Heart right ventricle (tissue), 16 donors: ENCODE measurements around the gene SDHC. TPM values are rescaled to one million over a fixed set of nuclear protein-coding genes. Genes with fewer than 3 reads are reported as not detected.

ENCODE experiments used
- ATAC-seq, 8 donors: fragments of 200-7000 bp; cut with Tn5 transposase; one replicate each; pipeline ENCODE4 v1.9.1; 2020; ENCODE audit warnings: mild to moderate bottlenecking in 8 of 8, moderate library complexity in 8 of 8, moderate number of reproducible peaks in 1 of 8
- DNase-seq, 2 donors: peaks; one replicate each; pipeline ENCODE4 v3.0.0-alpha.2; 2020
- H3K27ac ChIP-seq, 10 donors: fragments of 200-600 bp; sonication (generic) in 2 of 10; one replicate each; pipeline versions ENCODE4 v1.5.0 to v1.8.0; 2020 to 2022; ENCODE audit warnings: mild to moderate bottlenecking in 3 of 10
- H3K27me3 ChIP-seq, 7 donors: fragments of 200-600 bp; one replicate each; pipeline ENCODE4 v1.8.0; 2021 to 2022; ENCODE audit warnings: mild to moderate bottlenecking in 2 of 7
- H3K36me3 ChIP-seq, 9 donors: fragments of 200-600 bp; sonication (generic) in 1 of 9; one replicate each; pipeline versions ENCODE4 v1.5.0 to v1.8.0; 2020 to 2022; ENCODE audit warnings: mild to moderate bottlenecking in 2 of 9
- H3K4me1 ChIP-seq, 9 donors: fragments of 200-600 bp; sonication (generic) in 1 of 9; one replicate each; pipeline versions ENCODE4 v1.5.0 to v1.8.0; 2020 to 2022; ENCODE audit warnings: mild to moderate bottlenecking in 4 of 9
- H3K4me3 ChIP-seq, 10 donors: fragments of 200-600 bp; sonication (generic) in 2 of 10; one replicate each; pipeline versions ENCODE4 v1.5.0 to v1.8.0; 2020 to 2022; ENCODE audit warnings: mild to moderate bottlenecking in 7 of 10, moderate library complexity in 2 of 10
- H3K9me3 ChIP-seq, 11 donors: fragments of 200-600 bp in 10 of 11; sonication (generic) in 2 of 11; one replicate each; pipeline versions ENCODE4 v1.5.0 to v1.8.0; 2013 to 2022; ENCODE audit warnings: mild to moderate bottlenecking in 2 of 11, control low read depth in 1 of 11, moderate library complexity in 1 of 11
- WGBS, 2 donors: extraction: QIAGEN DNeasy Blood & Tissue Kit; methylation state at CpG; one replicate each; pipeline ENCODE4 v1.1.7; 2013; ENCODE audit warnings: inconsistent platforms in 1 of 2; 5-methylcytosine and 5-hydroxymethylcytosine counted together
- intact Hi-C, 10 donors: fragments of 100-400 bp; cut with DNase I; formaldehyde crosslinking; loops; one replicate each; pipeline versions ENCODE4 v1.11.1 to v1.14.2; 2022
- polyA plus RNA-seq, 2 donors: library from polyadenylated mRNA; stranded (reverse); fragments of 200-250 nt; gene quantifications; one replicate each; pipeline ENCODE4 v1.2.3, GENCODE V29; 2013
- total RNA-seq, 10 donors: library from RNA; stranded (reverse); fragmentation: NEBNext Ultra II Directional in 3 of 10; extraction: Animal tissue kit (Norgen Biotek cat#: 25700) in 3 of 10; gene quantifications; one replicate each; pipeline versions ENCODE4 v1.2.1 to v1.2.4, GENCODE V29; 2021 to 2023
- TF ChIP-seq, protein P1 (sequence below), 9 donors: fragments of 200-600 bp; sonication (generic) in 2 of 9; IDR thresholded peaks; one replicate each; pipeline versions ENCODE4 v1.5.0 to v1.8.0; 2021 to 2022; ENCODE audit warnings: antibody characterized with exemption in 9 of 9, mild to moderate bottlenecking in 5 of 9, moderate library complexity in 1 of 9
- donor health status: Arrhythmogenic right ventricular cardiomyopathy.
- donor health status: ischemic (EF 13 %, LVEDD 7.1; RV severe dilation, severe dysfunction).
- donor health status: healthy with polysubstance abuse.
- donor health status: DM: no; HTN: yes; CAD: no.
- donor health status: DM: no; HTN: no; CAD: no.
- donor health status: ischemic (EF 25% LVEDD 6.9; RV normal size, moderate dysfunction).
- donor health status: ischemic (EF 25% LVEDD 5.7; RV mildly dilated, moderate dysfunction).
- donor health status: healthy.
- donor health status: DM: yes; HTN: yes; CAD: no.
- donor health status: Ischemic cardiomyopathy.
- donor health status: ischemic (EF 35%, LVEDD 5.7; RV mildly dilated, moderate dysfunction).
- donor health status: nonischemic (EF 11% LVEDD 7.7; RV severe dilation, severe dysfunction).
- donor health status: DM: yes; HTN: yes; CAD: no.
- donor health status: PGD.
- donor health status: ischemic (EF 29% LVEDD 5.4; RV normal size, mild dysfunction).
- donor health status: nonischemic (EF 23%, LVEDD 6.1; RV moderate dilation, normal function).

SDHC gene
- total and polyA plus RNA-seq, 12 donors = 18.1 to 459 (median 397) TPM

DNA sequence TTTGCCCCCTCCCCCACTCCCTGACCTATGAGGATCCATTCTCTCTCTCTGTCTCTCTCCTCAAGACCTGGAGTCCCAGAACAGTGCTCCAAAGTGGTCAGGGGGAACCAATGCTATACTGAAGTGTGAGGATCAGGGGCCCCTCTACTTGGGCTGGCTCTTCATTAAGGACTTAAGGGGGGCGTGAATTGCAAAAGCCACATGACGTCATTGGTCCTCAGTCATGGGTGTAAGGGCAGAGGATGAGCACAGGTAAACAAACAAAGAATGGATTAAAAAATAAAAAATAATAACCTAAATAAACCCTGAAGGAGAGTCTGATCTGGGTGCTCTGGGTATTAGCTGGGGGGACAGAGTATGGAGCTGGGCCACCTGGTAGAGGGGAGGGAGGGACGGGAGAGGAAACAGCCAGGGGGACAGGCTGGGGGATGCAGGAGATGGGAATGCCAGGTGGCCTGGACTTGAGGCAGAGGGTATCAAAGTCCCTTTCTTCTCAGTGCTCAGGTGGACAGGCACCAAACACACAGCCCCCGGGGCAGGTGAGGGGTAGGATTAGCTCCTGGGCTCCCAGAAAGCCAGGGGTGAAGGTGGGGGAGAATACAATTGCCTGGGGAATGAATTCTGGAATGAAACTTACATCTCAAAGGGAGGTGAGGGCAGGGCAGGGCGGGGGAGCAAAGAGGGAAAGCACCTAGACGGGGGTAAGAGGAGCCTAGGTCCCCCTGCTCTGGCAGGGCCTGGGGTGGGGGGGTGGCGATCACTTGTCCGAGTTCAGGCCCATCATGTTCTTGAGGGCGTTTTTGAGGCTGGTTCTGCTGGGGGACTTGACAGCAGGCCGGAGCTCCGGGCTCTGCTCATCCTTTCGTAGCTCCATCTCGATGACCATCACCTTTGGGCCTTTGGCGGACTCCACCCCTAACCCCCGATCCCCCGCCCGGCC, 9.0 kb upstream of the SDHC start:
- intact Hi-C loops = loop anchor here in 2 of 10 donors (1.0 to 5.0 kb wide), 2 partner anchors 62 to 151 kb away; partner anchors contain the start of gene CFAP126 (in 1 of the 2)
- TF ChIP-seq, protein P1, sequence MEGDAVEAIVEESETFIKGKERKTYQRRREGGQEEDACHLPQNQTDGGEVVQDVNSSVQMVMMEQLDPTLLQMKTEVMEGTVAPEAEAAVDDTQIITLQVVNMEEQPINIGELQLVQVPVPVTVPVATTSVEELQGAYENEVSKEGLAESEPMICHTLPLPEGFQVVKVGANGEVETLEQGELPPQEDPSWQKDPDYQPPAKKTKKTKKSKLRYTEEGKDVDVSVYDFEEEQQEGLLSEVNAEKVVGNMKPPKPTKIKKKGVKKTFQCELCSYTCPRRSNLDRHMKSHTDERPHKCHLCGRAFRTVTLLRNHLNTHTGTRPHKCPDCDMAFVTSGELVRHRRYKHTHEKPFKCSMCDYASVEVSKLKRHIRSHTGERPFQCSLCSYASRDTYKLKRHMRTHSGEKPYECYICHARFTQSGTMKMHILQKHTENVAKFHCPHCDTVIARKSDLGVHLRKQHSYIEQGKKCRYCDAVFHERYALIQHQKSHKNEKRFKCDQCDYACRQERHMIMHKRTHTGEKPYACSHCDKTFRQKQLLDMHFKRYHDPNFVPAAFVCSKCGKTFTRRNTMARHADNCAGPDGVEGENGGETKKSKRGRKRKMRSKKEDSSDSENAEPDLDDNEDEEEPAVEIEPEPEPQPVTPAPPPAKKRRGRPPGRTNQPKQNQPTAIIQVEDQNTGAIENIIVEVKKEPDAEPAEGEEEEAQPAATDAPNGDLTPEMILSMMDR (IDR thresholded peaks at IDR 0.05) = no peak
- ATAC-seq (peak in 3 of 8 donors; percentile 2 to 34 (median 12)), DNase-seq (no peak)
- H3K4me3 ChIP-seq = peak overlapping the region; percentile 51 to 75 (median 62)
- peaks cover 0 to 14% (median 0%) of the 10 kb centered on the region in 9 donors for H3K36me3 ChIP-seq
- peaks cover 0 to 3% (median 0%) of the 10 kb centered on the region in 7 donors for H3K27me3 ChIP-seq
- no peaks in the 10 kb centered on the region for H3K9me3 ChIP-seq
- H3K4me1 ChIP-seq = peaks cover 0 to 52% (median 13%) of the 10 kb centered on the region in 9 donors
- peak overlapping the region in 8 of 10 donors; percentile 28 to 93 (median 62) for H3K27ac ChIP-seq
- WGBS, 2 donors = 22% methylated on average over 17 of the region's 17 CpGs

DNA sequence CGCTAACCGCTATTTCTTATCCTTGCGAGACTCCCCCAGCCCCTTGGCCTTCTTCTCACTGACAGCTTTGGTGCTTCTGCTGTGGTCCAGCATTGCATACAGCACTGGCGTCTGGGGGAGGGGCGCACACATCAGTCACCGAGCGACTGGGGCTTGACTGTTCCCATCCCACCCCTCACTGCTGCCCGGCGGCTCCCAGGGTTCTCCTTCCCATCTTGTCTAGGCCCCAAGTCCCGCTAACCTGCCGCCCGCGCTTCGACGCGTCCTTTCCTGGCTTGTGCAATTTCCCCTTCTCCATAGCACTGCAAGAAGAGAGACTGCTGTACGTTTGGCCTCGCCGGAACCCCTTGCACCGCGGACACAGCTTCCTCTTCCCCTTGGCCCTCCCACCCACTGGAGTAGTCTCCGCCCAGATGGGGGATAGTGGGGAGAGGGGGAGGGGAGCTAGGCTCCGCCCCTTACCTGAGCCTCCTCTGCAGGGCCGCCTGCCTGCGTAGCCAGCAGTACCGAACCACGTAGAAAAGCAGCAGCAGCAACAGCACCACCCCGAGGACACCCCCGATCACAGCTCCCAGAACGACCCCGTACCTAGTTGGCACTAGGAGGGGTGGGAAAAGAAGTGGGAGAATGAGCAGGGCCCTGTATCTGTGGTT, 8.2 kb upstream of the SDHC start:
- H3K4me1 ChIP-seq = peaks cover 0 to 52% (median 13%) of the 10 kb centered on the region in 9 donors
- H3K36me3 ChIP-seq = peaks cover 0 to 14% (median 0%) of the 10 kb centered on the region in 9 donors
- H3K9me3 ChIP-seq = no peaks in the 10 kb centered on the region
- TF ChIP-seq, protein P1 (IDR thresholded peaks at IDR 0.05) = peak in 5 of 9 donors; percentile 10 to 39 (median 31)
- H3K27ac ChIP-seq = peak overlapping the region in 8 of 10 donors; percentile 28 to 93 (median 62)
- peak; percentile 85 to 94 (median 91) for ATAC-seq
- H3K27me3 ChIP-seq = peaks cover 0 to 3% (median 0%) of the 10 kb centered on the region in 7 donors
- peak overlapping the region; percentile 51 to 75 (median 62) for H3K4me3 ChIP-seq
- intact Hi-C loops = loop anchor here in 1 of 10 donors (5.0 kb wide), 1 partner anchor 61 kb away; the partner anchor contains the start of gene CFAP126
- DNase-seq = peak; percentile 75 to 77
- WGBS, 2 donors = 4 to 5% methylated on average over 31 of the region's 31 CpGs

DNA sequence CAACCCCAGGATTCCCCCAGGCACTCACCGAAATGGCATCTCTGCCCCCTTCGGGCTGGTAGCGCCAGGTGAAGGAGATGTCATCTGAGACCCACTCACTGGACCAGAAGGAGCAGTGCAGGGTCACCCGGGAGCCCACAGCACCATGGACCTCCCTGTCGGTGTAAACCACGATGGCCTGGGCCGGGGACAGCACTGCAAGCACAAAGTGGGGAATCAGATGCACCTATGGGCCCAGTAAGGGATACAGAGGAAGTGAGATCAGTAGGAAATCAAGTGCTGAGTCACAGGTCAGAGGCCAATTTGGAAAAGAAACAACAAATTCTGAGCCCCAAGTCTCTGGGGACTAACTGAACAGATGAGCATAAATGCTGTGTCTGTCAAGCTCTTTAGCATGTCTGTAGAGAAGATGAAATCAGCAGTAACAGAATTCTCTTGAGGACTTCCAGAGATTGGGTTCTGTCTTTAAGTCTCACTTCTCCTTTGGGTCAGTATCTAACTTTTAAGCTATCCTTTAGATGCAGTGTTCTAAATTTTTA, 6.9 kb upstream of the SDHC start:
- ATAC-seq (peak in 7 of 8 donors; percentile 18 to 70 (median 29)), DNase-seq (peak; percentile 18 to 60)
- 84 to 86% methylated on average over 7 of the region's 7 CpGs for whole genome bisulfite sequencing, 2 donors
- TF ChIP-seq, protein P1 (IDR thresholded peaks at IDR 0.05) = no peak
- Histone ChIP-seq H3K4me1 (peaks cover 0 to 52% (median 13%) of the 10 kb centered on the region in 9 donors), H3K4me3 (peak overlapping the region in 2 of 10 donors; percentile 15 to 72), H3K9me3 (no peaks in the 10 kb centered on the region), H3K36me3 (peaks cover 0 to 14% (median 0%) of the 10 kb centered on the region in 9 donors), H3K27ac (peak overlapping the region in 8 of 10 donors; percentile 9 to 93 (median 62)), H3K27me3 (peaks cover 0 to 3% (median 0%) of the 10 kb centered on the region in 7 donors)
- intact Hi-C loops = loop anchor here in 1 of 10 donors (5.0 kb wide), 1 partner anchor 60 kb away; the partner anchor contains the start of gene CFAP126
